H1 (cell line): ENCODE data around the gene PDE2A. TPM values are rescaled to one million over a fixed set of nuclear protein-coding genes. Genes with fewer than 3 reads are reported as not detected.

Experiments used
- E2F6 ChIP-seq: IDR thresholded peaks from 2 replicates; pipeline ENCODE4 v1.6.1; 2012; ENCODE audit warnings: inconsistent platforms
- HDAC2 ChIP-seq, 2 experiments: fragments of 300-600 bp in 1 of 2; sonication (generic) in 1 of 2; IDR thresholded peaks; 2 replicates each; pipeline ENCODE4 v1.6.1; 2011 to 2012; ENCODE audit warnings: low read depth in 2 of 2, low read length in 2 of 2, mild to moderate bottlenecking in 2 of 2, moderate library complexity in 2 of 2, borderline replicate concordance in 1 of 2, inconsistent platforms in 1 of 2
- KDM5A ChIP-seq: fragments of 200-600 bp; IDR thresholded peaks from 2 replicates; pipeline ENCODE4 v1.7.1; 2012; ENCODE audit warnings: mild to moderate bottlenecking, low read length, inconsistent platforms, mixed read lengths
- RBBP5 ChIP-seq: IDR thresholded peaks from 2 replicates; pipeline ENCODE4 v1.7.1; 2012; ENCODE audit warnings: low read depth, mild to moderate bottlenecking, inconsistent platforms, low read length, moderate library complexity, borderline replicate concordance
- SIX5 ChIP-seq: IDR thresholded peaks from 2 replicates; pipeline ENCODE4 v1.6.1; 2011; ENCODE audit warnings: mild to moderate bottlenecking, low read depth, low read length
- SP2 ChIP-seq: IDR thresholded peaks from 2 replicates; pipeline ENCODE4 v1.6.1; 2012; ENCODE audit warnings: mild to moderate bottlenecking, low read length, inconsistent platforms
- ZNF274 ChIP-seq: IDR thresholded peaks from 2 replicates; pipeline ENCODE4 v1.7.0; 2012; ENCODE audit warnings: low read length, borderline replicate concordance; ENCODE audit errors: extremely low read depth
- polyA plus RNA-seq, 7 experiments: library from polyadenylated mRNA; depleted of rRNA in 3 of 7; stranded (reverse) in 5 of 7; unstranded in 2 of 7; fragments of >200 nt in 5 of 7; fragments of 200-250 nt in 2 of 7; gene quantifications; 1 replicate in 5 of 7; 2 replicates in 1 of 7; 4 replicates in 1 of 7; pipeline versions ENCODE4 v1.2.1 to v1.2.3, GENCODE V29; 2011 to 2013; ENCODE audit warnings: missing spikeins in 2 of 7, mixed read lengths in 2 of 7
- total RNA-seq: library from RNA; stranded (reverse); fragmentation: NEBNext Ultra II Directional; extraction: Animal tissue kit (Norgen Biotek cat#: 25700); gene quantifications from 2 replicates; pipeline ENCODE4 v1.2.1, GENCODE V29; 2021

PDE2A gene
- total and polyA plus RNA-seq, 2 of the 8 experiments (the other 6 are each of a cell fraction or from before 2014, with no cell fraction given), result 3.4 to 7.1 TPM

- TF ChIP-seq KDM5A (no peak), SIX5 (no peak), HDAC2 (IDR thresholded peaks at IDR 0.05; ENCODE audit: borderline replicate concordance in 1 of 2, low read depth in 2 of 2, low read length in 2 of 2) (no peak), RBBP5 (no peak), ZNF274 (no peak), E2F6 (no peak), SP2 (no peak)
These were observed 32.4 kb upstream of the PDE2A start (continued) for GRCh38 chr11:72706579-72706978.
